GM19438 (cell line): ENCODE measurements around the gene MYOF.
"Not testable (repeated sequence)": the region's sequence is repeated elsewhere in the genome, so short reads cannot be mapped to it uniquely, and the experiment has no call there.

Source experiments
- ATAC-seq: cut with Tn5 transposase; IDR thresholded peaks from one replicate; pipeline ENCODE4 v1.9.1; 2021; ENCODE audit warnings: low read depth; ENCODE audit not compliant: unreplicated experiment

MYOF gene

GRCh38 chr10:93437086-93437945 is 44.8 kb downstream of the MYOF start:
- ATAC-seq = no peak

GRCh38 chr10:93436591-93437085 is 45.5 kb downstream of the MYOF start:
- ATAC-seq = no peak

- ATAC-seq = no peak
These were observed 46.3 kb downstream of the MYOF start for GRCh38 chr10:93435621-93436397.

- no peak for ATAC-seq
These were observed 47.1 kb downstream of the MYOF start for GRCh38 chr10:93434991-93435491.

GRCh38 chr10:93431361-93431760 is 50.8 kb downstream of the MYOF start:
- no peak for ATAC-seq

GRCh38 chr10:93425861-93426260 is 56.3 kb downstream of the MYOF start:
- no peak for ATAC-seq

GRCh38 chr10:93422118-93422517 is 60.0 kb downstream of the MYOF start:
- ATAC-seq = no peak

- ATAC-seq = no peak
These were observed 60.9 kb downstream of the MYOF start for GRCh38 chr10:93420944-93421825.

- no peak for ATAC-seq
These were observed 62.0 kb downstream of the MYOF start for GRCh38 chr10:93420091-93420490.

GRCh38 chr10:93419016-93419415 is 63.1 kb downstream of the MYOF start:
- not testable (repeated sequence) for ATAC-seq

GRCh38 chr10:93417921-93418320 is 64.2 kb downstream of the MYOF start:
- no peak for ATAC-seq

GRCh38 chr10:93417266-93417665 is 64.9 kb downstream of the MYOF start:
- ATAC-seq = no peak

- ATAC-seq = no peak
These were observed 65.3 kb downstream of the MYOF start for GRCh38 chr10:93416824-93417223.

GRCh38 chr10:93415693-93416092 is 66.4 kb downstream of the MYOF start:
- ATAC-seq = no peak

GRCh38 chr10:93413252-93413689 is 68.9 kb downstream of the MYOF start:
- ATAC-seq = no peak

GRCh38 chr10:93412801-93413200 is 69.3 kb downstream of the MYOF start:
- ATAC-seq = no peak

GRCh38 chr10:93410697-93411348 is 71.3 kb downstream of the MYOF start:
- no peak for ATAC-seq

- no peak for ATAC-seq
These were observed 73.4 kb downstream of the MYOF start for GRCh38 chr10:93408783-93409182.

- no peak for ATAC-seq
These were observed 75.6 kb downstream of the MYOF start for GRCh38 chr10:93406364-93407145.
